Uterus (tissue), 4 donors: ENCODE data around the gene SLC4A2. TPM values are rescaled to one million over a fixed set of nuclear protein-coding genes. Genes with fewer than 3 reads are reported as not detected.

ENCODE experiments used
- DNase-seq, 2 donors: peaks; one replicate each; pipeline ENCODE4 v3.0.0-alpha.2; 2019 to 2020
- H3K27ac ChIP-seq, 2 donors: fragments of 200-600 bp; sonication (generic); 1 replicate in 1 of 2; 2 replicates in 1 of 2; pipeline ENCODE4 v1.5.1; 2016 to 2018
- H3K27me3 ChIP-seq, 2 donors: fragments of 200-600 bp; sonication (generic); one replicate each; pipeline ENCODE4 v1.5.1; 2018 to 2019; ENCODE audit warnings: control low read depth in 1 of 2
- H3K36me3 ChIP-seq, 2 donors: fragments of 200-600 bp; sonication (generic); one replicate each; pipeline ENCODE4 v1.5.1; 2019; ENCODE audit warnings: control low read depth in 1 of 2
- H3K4me1 ChIP-seq, 2 donors: fragments of 200-600 bp; sonication (generic); one replicate each; pipeline ENCODE4 v1.5.1; 2018 to 2019; ENCODE audit warnings: control low read depth in 1 of 2
- H3K4me3 ChIP-seq, 2 donors: fragments of 200-600 bp; sonication (generic); 1 replicate in 1 of 2; 2 replicates in 1 of 2; pipeline ENCODE4 v1.5.1; 2018 to 2019; ENCODE audit warnings: mild to moderate bottlenecking in 1 of 2
- H3K9me3 ChIP-seq, 2 donors: fragments of 200-600 bp; sonication (generic); one replicate each; pipeline ENCODE4 v1.5.1; 2019; ENCODE audit warnings: control low read depth in 1 of 2
- CTCF ChIP-seq, 4 experiments: fragments of 200-600 bp in 2 of 4; fragments of 450-650 bp in 2 of 4; sonication (generic) in 2 of 4; IDR thresholded peaks; one replicate each; pipeline ENCODE4 v1.5.1; 2016 to 2019; ENCODE audit warnings: antibody characterized with exemption in 4 of 4, mild to moderate bottlenecking in 2 of 4, moderate library complexity in 1 of 4
- POLR2A ChIP-seq, 2 donors: fragments of 450-650 bp; IDR thresholded peaks; one replicate each; pipeline ENCODE4 v1.6.1; 2016; ENCODE audit warnings: antibody characterized with exemption in 2 of 2, mild to moderate bottlenecking in 1 of 2, moderate library complexity in 1 of 2
- intact Hi-C: fragments of 100-400 bp; cut with DNase I; formaldehyde crosslinking; loops from one replicate; pipeline ENCODE4 v1.15.1; 2023; ENCODE audit warnings: low total_unique reads
- total RNA-seq, 4 donors: library from RNA; depleted of rRNA in 3 of 4; stranded (reverse); fragments of >200 nt in 3 of 4; gene quantifications; one replicate each; pipeline versions ENCODE4 v1.1.0 to v1.2.4, GENCODE V29; 2014 to 2023
- donor health status: DM: yes; HTN: yes; CAD: no.

The SLC4A2 gene
- total RNA-seq, 4 donors from 2014 or later = 37.4 to 177 (median 88.6) TPM

GRCh38 chr7:151051108-151051507, 8.3 kb upstream of the SLC4A2 start:
- intact Hi-C loops = no loop called here

GRCh38 chr7:151053096-151053495, 6.3 kb upstream of the SLC4A2 start:
- Histone ChIP-seq H3K9me3 (no peaks in the 10 kb centered on the region), H3K27me3 (no peaks in the 10 kb centered on the region), H3K4me1 (peaks cover 0 to 17% of the 10 kb centered on the region in 2 donors), H3K36me3 (no peaks in the 10 kb centered on the region), H3K4me3 (no peak overlapping the region), H3K27ac (no peak overlapping the region)
- TF ChIP-seq POLR2A (IDR thresholded peaks at IDR 0.05) = no peak
- no peak for TF ChIP-seq CTCF (IDR thresholded peaks at IDR 0.05)
- intact Hi-C loops = no loop called here
- DNase-seq = no peak

More at GRCh38 chr7:151051108-151051507, 8.3 kb upstream of the SLC4A2 start:
- Histone ChIP-seq H3K27ac (no peak overlapping the region), H3K27me3 (no peaks in the 10 kb centered on the region), H3K4me1 (peaks cover 0 to 21% of the 10 kb centered on the region in 2 donors), H3K9me3 (no peaks in the 10 kb centered on the region), H3K36me3 (no peaks in the 10 kb centered on the region), H3K4me3 (no peak overlapping the region)
- no peak for TF ChIP-seq POLR2A (IDR thresholded peaks at IDR 0.05)
- TF ChIP-seq CTCF (IDR thresholded peaks at IDR 0.05) = no peak
- peak in 1 of 2 donors; percentile 61 for DNase-seq

GRCh38 chr7:151053751-151054150, 5.6 kb upstream of the SLC4A2 start:
- Histone ChIP-seq H3K4me1 (peaks cover 0 to 17% of the 10 kb centered on the region in 2 donors), H3K27me3 (no peaks in the 10 kb centered on the region), H3K27ac (no peak overlapping the region), H3K4me3 (no peak overlapping the region), H3K36me3 (no peaks in the 10 kb centered on the region), H3K9me3 (no peaks in the 10 kb centered on the region)
- intact Hi-C loops = no loop called here
- DNase-seq = no peak
- TF ChIP-seq CTCF (IDR thresholded peaks at IDR 0.05) = no peak
- no peak for TF ChIP-seq POLR2A (IDR thresholded peaks at IDR 0.05)

- Histone ChIP-seq H3K4me3 (no peak overlapping the region), H3K36me3 (no peaks in the 10 kb centered on the region), H3K27ac (no peak overlapping the region), H3K27me3 (no peaks in the 10 kb centered on the region), H3K9me3 (no peaks in the 10 kb centered on the region), H3K4me1 (peaks cover 0 to 23% of the 10 kb centered on the region in 2 donors)
- TF ChIP-seq POLR2A (IDR thresholded peaks at IDR 0.05) = no peak
- TF ChIP-seq CTCF (IDR thresholded peaks at IDR 0.05) = no peak
- no peak for DNase-seq
- intact Hi-C loops = no loop called here
Measured at GRCh38 chr7:151056283-151056665, 3.1 kb upstream of the SLC4A2 start.

- Histone ChIP-seq H3K27ac (peak overlapping the region in 1 of 2 donors; percentile 99), H3K4me3 (peak overlapping the region; percentile 58 to 82), H3K36me3 (no peaks in the 10 kb centered on the region), H3K4me1 (peaks cover 0 to 26% of the 10 kb centered on the region in 2 donors), H3K9me3 (no peaks in the 10 kb centered on the region), H3K27me3 (no peaks in the 10 kb centered on the region)
- intact Hi-C loops = no loop called here
- TF ChIP-seq CTCF (IDR thresholded peaks at IDR 0.05) (no peak), POLR2A (IDR thresholded peaks at IDR 0.05) (no peak)
- DNase-seq = no peak
Measured at GRCh38 chr7:151056666-151057505, 2.5 kb upstream of the SLC4A2 start.
